Esophagus muscularis mucosa (tissue), 4 donors: ENCODE results near the gene STN1.

Experiments used
- CTCF ChIP-seq, 3 experiments: fragments of 200-600 bp in 2 of 3; fragments of 450-650 bp in 1 of 3; sonication (generic) in 2 of 3; IDR thresholded peaks; one replicate each; pipeline ENCODE4 v1.5.1; 2017 to 2019; ENCODE audit warnings: antibody characterized with exemption in 3 of 3, mild to moderate bottlenecking in 2 of 3, moderate library complexity in 1 of 3
- EP300 ChIP-seq: sonication (generic); formaldehyde crosslinking; IDR thresholded peaks from one replicate; pipeline ENCODE4 v1.6.1; 2017; ENCODE audit warnings: antibody characterized with exemption
- POLR2A ChIP-seq: fragments of 450-650 bp; IDR thresholded peaks from one replicate; pipeline ENCODE4 v1.6.1; 2017; ENCODE audit warnings: antibody characterized with exemption, moderate library complexity, mild to moderate bottlenecking, low read depth
- POLR2AphosphoS5 ChIP-seq, 2 donors: sonication (generic); formaldehyde crosslinking; IDR thresholded peaks; one replicate each; pipeline ENCODE4 v1.6.1; 2017; ENCODE audit warnings: antibody characterized with exemption in 2 of 2

- TF ChIP-seq POLR2A (no peak), POLR2AphosphoS5 (IDR thresholded peaks at IDR 0.05) (no peak), CTCF (IDR thresholded peaks at IDR 0.05) (no peak), EP300 (no peak)
These were observed 56.5 kb downstream of the STN1 start for GRCh38 chr10:103861505-103861904.
